GM12878 (cell line): ENCODE data around the gene DDR2. TPM values are rescaled to one million over a fixed set of nuclear protein-coding genes. Genes with fewer than 3 reads are reported as not detected.

ENCODE experiments used
- ATAC-seq: fragments of 200-7000 bp; cut with Tn5 transposase; 3 replicates; pipeline ENCODE4 v1.9.1; 2020; ENCODE audit warnings: mild to moderate bottlenecking, moderate library complexity
- BruUV-seq: library from RNA; stranded (reverse); fragments of 400-500 nt; replicated peaks from 2 replicates; lab custom pipeline; 2021; lab: Mats Ljungman, UMichigan
- CTCF ChIA-PET: fragments of 300-600 bp; sonication (Branson Sonifier 250); formaldehyde crosslinking; extraction: SDS; loops from one replicate; lab custom pipeline; 2021; ENCODE audit warnings: inconsistent platforms; lab: Yijun Ruan, JAX
- POLR2A ChIA-PET: fragments of 350-600 bp; formaldehyde crosslinking; extraction: SDS; loops from one replicate; lab custom pipeline; 2021; ENCODE audit warnings: inconsistent platforms; lab: Charles Lee
- RAD21 ChIA-PET: fragments of 300-600 bp; sonication (Branson Sonifier 250); formaldehyde crosslinking; loops from one replicate; lab custom pipeline; 2023; ENCODE audit warnings: antibody characterized with exemption; ENCODE audit not compliant: unreplicated experiment; lab: Charles Lee
- SMC1A ChIA-PET: fragments of 300-600 bp; sonication (Branson Sonifier 250); formaldehyde crosslinking; loops from one replicate; lab custom pipeline; 2023; ENCODE audit not compliant: unreplicated experiment, uncharacterized antibody; lab: Charles Lee
- DNase-seq: peaks from one replicate; pipeline ENCODE4 v3.0.0-alpha.2; 2011; ENCODE audit warnings: low read depth, low spot score
- FAIRE-seq: peaks from 3 replicates; lab custom pipeline; 2011; peaks lifted over from hg19 to GRCh38; lab: Jason Lieb, UNC
- H2AFZ ChIP-seq: 2 replicates; pipeline ENCODE4 v1.6.0; 2011; ENCODE audit warnings: low read depth, low read length, control low read depth; ENCODE audit not compliant: control insufficient read depth
- H3K27ac ChIP-seq: 2 replicates; pipeline ENCODE4 v1.5.1; 2011; ENCODE audit warnings: control low read depth; ENCODE audit not compliant: control insufficient read depth, insufficient read depth
- H3K27me3 ChIP-seq, 2 experiments: replicated peaks in 1 of 2; 2 replicates each; pipeline versions ENCODE4 v1.6.0 to v1.6.1; 2011; ENCODE audit warnings: low read length in 1 of 2; ENCODE audit not compliant: control insufficient read depth in 2 of 2, insufficient read depth in 2 of 2
- H3K36me3 ChIP-seq, 2 experiments: 2 replicates each; pipeline ENCODE4 v1.5.1; 2011; ENCODE audit warnings: low read length in 1 of 2; ENCODE audit not compliant: control insufficient read depth in 2 of 2, insufficient read depth in 2 of 2
- H3K4me1 ChIP-seq: 2 replicates; pipeline ENCODE4 v1.6.1; 2011; ENCODE audit warnings: mild to moderate bottlenecking, low read length, moderate library complexity, mixed read lengths; ENCODE audit not compliant: control insufficient read depth, insufficient read depth
- H3K4me2 ChIP-seq: 2 replicates; pipeline ENCODE4 v1.6.0; 2011; ENCODE audit warnings: control low read depth; ENCODE audit not compliant: control insufficient read depth, insufficient read depth
- H3K4me3 ChIP-seq: fragments of 200-600 bp; sonication (generic); 2 replicates; pipeline ENCODE4 v1.5.1; 2016
- H3K79me2 ChIP-seq: 2 replicates; pipeline ENCODE4 v1.6.0; 2011; ENCODE audit warnings: low read length; ENCODE audit not compliant: control insufficient read depth, insufficient read depth
- H3K9ac ChIP-seq: 2 replicates; pipeline ENCODE4 v1.8.0; 2011; ENCODE audit warnings: low read length, control low read depth, mixed read lengths; ENCODE audit not compliant: control insufficient read depth, insufficient read depth
- H3K9me3 ChIP-seq: replicated peaks from 3 replicates; pipeline ENCODE4 v1.5.1; 2011; ENCODE audit warnings: mild to moderate bottlenecking, low read length; ENCODE audit not compliant: control insufficient read depth, insufficient read depth
- H4K20me1 ChIP-seq: 2 replicates; pipeline ENCODE4 v1.6.0; 2011; ENCODE audit not compliant: control insufficient read depth, insufficient read depth
- ATF3 ChIP-seq: IDR thresholded peaks from 2 replicates; pipeline ENCODE4 v1.6.1; 2011; ENCODE audit warnings: low read depth, mild to moderate bottlenecking, low read length, moderate library complexity, borderline replicate concordance; ENCODE audit errors: extremely low read depth
- CHD4 ChIP-seq: fragments of 200-600 bp; sonication (generic); IDR thresholded peaks from 2 replicates; pipeline ENCODE4 v1.6.1; 2016; ENCODE audit warnings: mild to moderate bottlenecking
- CREB1 ChIP-seq: IDR thresholded peaks from 2 replicates; pipeline ENCODE4 v1.6.1; 2012; ENCODE audit warnings: low read depth, mild to moderate bottlenecking, inconsistent platforms
- CREM ChIP-seq: IDR thresholded peaks from 2 replicates; pipeline ENCODE4 v1.6.1; 2014; ENCODE audit warnings: antibody characterized with exemption, low read depth
- ESRRA ChIP-seq: IDR thresholded peaks from 2 replicates; pipeline ENCODE4 v1.6.1; 2012; ENCODE audit warnings: mild to moderate bottlenecking, low read length, improper control_type of control experiment
- HDAC6 ChIP-seq: fragments of 200-600 bp; sonication (generic); IDR thresholded peaks from one replicate; pipeline ENCODE4 v1.8.0; 2017; ENCODE audit warnings: antibody characterized with exemption; ENCODE audit not compliant: unreplicated experiment
- IRF4 ChIP-seq: IDR thresholded peaks from 2 replicates; pipeline ENCODE4 v1.6.1; 2011; ENCODE audit warnings: low read depth, low read length
- JUND ChIP-seq: IDR thresholded peaks from 2 replicates; pipeline ENCODE4 v1.6.1; 2012; ENCODE audit warnings: low read depth, mild to moderate bottlenecking, low read length, improper control_type of control experiment, moderate library complexity
- MEF2A ChIP-seq: IDR thresholded peaks from 2 replicates; pipeline ENCODE4 v1.6.1; 2011; ENCODE audit warnings: low read depth, mild to moderate bottlenecking, low read length, moderate library complexity; ENCODE audit not compliant: insufficient read depth
- NFIC ChIP-seq: IDR thresholded peaks from 2 replicates; pipeline ENCODE4 v1.6.1; 2012; ENCODE audit warnings: low read depth, mild to moderate bottlenecking, inconsistent platforms, low read length, moderate library complexity
- NR2F1 ChIP-seq: fragments of 450-650 bp; conservative IDR thresholded peaks from 2 replicates; pipeline ENCODE4 v1.6.1; 2017; ENCODE audit warnings: mild to moderate bottlenecking
- POLR2AphosphoS2 ChIP-seq: IDR thresholded peaks from 2 replicates; pipeline ENCODE4 v1.6.1; 2011; ENCODE audit warnings: low read depth, mild to moderate bottlenecking, low read length, improper control_type of control experiment, moderate library complexity
- POLR2AphosphoS5 ChIP-seq: IDR thresholded peaks from 2 replicates; pipeline ENCODE4 v1.6.1; 2011; ENCODE audit warnings: mild to moderate bottlenecking, low read length, inconsistent platforms
- RB1 ChIP-seq: fragments of 450-650 bp; formaldehyde crosslinking; IDR thresholded peaks from 2 replicates; pipeline ENCODE4 v1.6.1; 2017; ENCODE audit warnings: mild to moderate bottlenecking, borderline replicate concordance
- RELA ChIP-seq: fragments of 450-650 bp; IDR thresholded peaks from 2 replicates; pipeline ENCODE4 v1.8.0; 2014; ENCODE audit warnings: borderline replicate concordance; ENCODE audit not compliant: partially characterized antibody
- RUNX3 ChIP-seq: IDR thresholded peaks from 2 replicates; pipeline ENCODE4 v1.6.1; 2012; ENCODE audit warnings: low read length, inconsistent platforms
- STAT3 ChIP-seq: IDR thresholded peaks from 2 replicates; pipeline ENCODE4 v1.6.1; 2011; ENCODE audit warnings: low read depth, low read length, improper control_type of control experiment
- ZBTB33 ChIP-seq: fragments of 450-650 bp; IDR thresholded peaks from 2 replicates; pipeline ENCODE4 v1.6.1; 2017; ENCODE audit warnings: mild to moderate bottlenecking
- ZNF207 ChIP-seq: fragments of 450-650 bp; IDR thresholded peaks from 2 replicates; pipeline ENCODE4 v1.6.1; 2014; ENCODE audit warnings: antibody characterized with exemption, mild to moderate bottlenecking, borderline replicate concordance
- WGBS: methylation state at CpG from one replicate; pipeline ENCODE4 v1.1.6; 2016; ENCODE audit warnings: low lambda C conversion rate; ENCODE audit not compliant: insufficient replicate concordance, insufficient coverage; ENCODE audit errors: missing lambda C conversion rate; 5-methylcytosine and 5-hydroxymethylcytosine counted together
- in situ Hi-C: fragments of 300-500 bp; cut with MboI; formaldehyde crosslinking; loops from 9 replicates; pipeline ENCODE4 v1.14.3; 2018; ENCODE audit warnings: mixed read lengths
- intact Hi-C: fragments of 100-400 bp; cut with micrococcal nuclease; formaldehyde crosslinking; loops from one replicate; pipeline ENCODE4 v1.14.2; 2022; ENCODE audit not compliant: unreplicated experiment
- polyA plus RNA-seq, 11 experiments: library from polyadenylated mRNA; depleted of rRNA in 4 of 11; unstranded in 6 of 11; stranded (reverse) in 5 of 11; fragments of >200 nt; fragmentation: Nextera tagmentation in 4 of 11; fragmentation: Illumina TruSeq in 1 of 11; extraction: Ambion mirVana in 4 of 11; extraction: Trizol in 1 of 11; gene quantifications; 1 replicate in 1 of 11; 2 replicates in 10 of 11; pipeline versions ENCODE4 v1.2.1 to v1.2.3, GENCODE V29; 2011 to 2016; ENCODE audit warnings: inconsistent platforms in 2 of 11, missing spikeins in 2 of 11, low read depth in 1 of 11
- total RNA-seq, 4 experiments: library from RNA; depleted of rRNA in 3 of 4; stranded (reverse); fragments of >200 nt in 3 of 4; fragmentation: Illumina TruSeq in 1 of 4; extraction: Trizol in 1 of 4; gene quantifications; 2 replicates each; pipeline versions ENCODE4 v1.2.1 to v1.2.3, GENCODE V29; 2013 to 2021
- TF ChIP-seq, protein P1 (sequence below): IDR thresholded peaks from 2 replicates; pipeline ENCODE4 v1.6.1; 2012; ENCODE audit warnings: low read length, inconsistent platforms

Gene DDR2
- total and polyA plus RNA-seq, 10 of the 15 experiments (the other 5 are each of a cell fraction or from before 2014, with no cell fraction given), result 1.9 to 8.8 (median 5.5) TPM

DNA sequence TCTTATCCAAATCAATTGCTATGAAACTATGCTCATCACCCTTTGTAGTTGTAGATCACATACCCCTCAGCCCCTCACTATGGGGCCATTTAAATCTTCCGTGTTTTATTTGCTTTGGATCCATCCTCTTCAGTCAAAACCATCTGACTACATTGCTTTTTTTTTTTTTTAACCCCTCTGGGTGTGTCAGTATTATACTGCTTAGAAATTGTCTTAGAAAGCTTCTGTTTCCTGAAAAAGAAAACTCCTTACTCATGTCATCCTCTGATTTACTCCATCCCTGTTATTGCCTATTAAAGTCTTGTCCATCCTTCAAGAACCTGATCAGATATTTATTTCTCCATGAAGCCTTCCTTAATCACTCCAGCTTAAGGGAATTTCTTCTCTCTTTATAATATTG is 84.3 kb downstream of the DDR2 start:
- FAIRE-seq (no peak), ATAC-seq (no peak), DNase-seq (no peak)
- BruUV-seq, result no TSS peak
- Histone ChIP-seq H3K9me3 (no peaks in the 10 kb centered on the region), H2AFZ (no peak overlapping the region; the same call in 1 of the 2 replicates), H3K4me1 (no peaks in the 10 kb centered on the region), H3K9ac (no peak overlapping the region), H3K27ac (no peak overlapping the region), H3K27me3 (no peaks in the 10 kb centered on the region), H3K79me2 (no peaks in the 10 kb centered on the region), H3K4me3 (no peak overlapping the region), H3K36me3 (no peaks in the 10 kb centered on the region), H3K4me2 (no peak overlapping the region), H4K20me1 (no peaks in the 10 kb centered on the region)
- ChIA-PET SMC1A (interaction anchor here (0.6 to 1.2 kb wide), 2 partner anchors 36 to 1924 kb away, joined by 3 to 5 read pairs; no protein-coding TSS in a partner anchor), CTCF (interaction anchor here (0.8 to 1.3 kb wide), 2 partner anchors 15 to 43 kb away, joined by 3 to 4 read pairs; no protein-coding TSS in a partner anchor), POLR2A (interaction anchor here (0.8 to 1.0 kb wide), 2 partner anchors 15 to 150 kb away, joined by 4 to 6 read pairs; no protein-coding TSS in a partner anchor), RAD21 (interaction anchor here (1.1 to 2.0 kb wide), 2 partner anchors 12 to 84 kb away, joined by 3 to 6 read pairs; partner anchors contain the start of gene DDR2)
- intact Hi-C loops, result no loop called here
- in situ Hi-C loops, result no loop called here
- TF ChIP-seq ATF3 (no peak), RELA (no peak), ZNF207 (no peak), POLR2AphosphoS5 (no peak), CREB1 (no peak), CREM (no peak), NR2F1 (no peak), NFIC (no peak), POLR2AphosphoS2 (no peak), MEF2A (no peak), JUND (no peak), ZBTB33 (no peak), RUNX3 (no peak), HDAC6 (no peak), CHD4 (no peak), RB1 (no peak), IRF4 (no peak), ESRRA (no peak), STAT3 (no peak)
- TF ChIP-seq, protein P1, sequence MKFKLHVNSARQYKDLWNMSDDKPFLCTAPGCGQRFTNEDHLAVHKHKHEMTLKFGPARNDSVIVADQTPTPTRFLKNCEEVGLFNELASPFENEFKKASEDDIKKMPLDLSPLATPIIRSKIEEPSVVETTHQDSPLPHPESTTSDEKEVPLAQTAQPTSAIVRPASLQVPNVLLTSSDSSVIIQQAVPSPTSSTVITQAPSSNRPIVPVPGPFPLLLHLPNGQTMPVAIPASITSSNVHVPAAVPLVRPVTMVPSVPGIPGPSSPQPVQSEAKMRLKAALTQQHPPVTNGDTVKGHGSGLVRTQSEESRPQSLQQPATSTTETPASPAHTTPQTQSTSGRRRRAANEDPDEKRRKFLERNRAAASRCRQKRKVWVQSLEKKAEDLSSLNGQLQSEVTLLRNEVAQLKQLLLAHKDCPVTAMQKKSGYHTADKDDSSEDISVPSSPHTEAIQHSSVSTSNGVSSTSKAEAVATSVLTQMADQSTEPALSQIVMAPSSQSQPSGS, result no peak
- 92% methylated on average over 1 of the region's 1 CpG for WGBS
